K562 (cell line): ENCODE results near the gene MSRB2. TPM values are rescaled to one million over a fixed set of nuclear protein-coding genes. Genes with fewer than 3 reads are reported as not detected.

Experiments used
- BCL6 ChIP-seq: fragments of 250-450 bp; sonication (Bioruptor Pico); IDR thresholded peaks from 2 replicates; pipeline ENCODE4 v1.4.0; 2020
- DACH1 ChIP-seq: fragments of 450-650 bp; IDR thresholded peaks from 2 replicates; pipeline ENCODE4 v1.6.1; 2018; ENCODE audit not compliant: partially characterized antibody
- DDX20 ChIP-seq: fragments of 450-650 bp; IDR thresholded peaks from 2 replicates; pipeline ENCODE4 v1.6.1; 2016; ENCODE audit warnings: missing genetic modification characterization, low read depth, mild to moderate bottlenecking, missing compliant biosample characterization, moderate library complexity
- FOXK2 ChIP-seq, 2 experiments: fragments of 450-650 bp; IDR thresholded peaks in 1 of 2; conservative IDR thresholded peaks in 1 of 2; 2 replicates each; pipeline ENCODE4 v1.6.1; 2016; ENCODE audit warnings: low read depth in 2 of 2, mild to moderate bottlenecking in 1 of 2
- NBN ChIP-seq: fragments of 450-650 bp; IDR thresholded peaks from 2 replicates; pipeline ENCODE4 v1.6.1; 2016; ENCODE audit warnings: low read depth, mild to moderate bottlenecking
- NR2C1 ChIP-seq, 2 experiments: fragments of 450-650 bp; IDR thresholded peaks; 2 replicates each; pipeline ENCODE4 v1.6.1; 2017; ENCODE audit warnings: mild to moderate bottlenecking in 2 of 2, antibody characterized with exemption in 1 of 2, inconsistent platforms in 1 of 2, missing compliant biosample characterization in 1 of 2, missing genetic modification characterization in 1 of 2
- TAF9B ChIP-seq: fragments of 450-650 bp; IDR thresholded peaks from 2 replicates; pipeline ENCODE4 v1.6.1; 2018; ENCODE audit warnings: mild to moderate bottlenecking; ENCODE audit not compliant: partially characterized antibody
- TCF3 ChIP-seq: sonication (generic); formaldehyde crosslinking; IDR thresholded peaks from 2 replicates; pipeline ENCODE4 v1.4.0; 2020; ENCODE audit warnings: mild to moderate bottlenecking, missing genetic modification reagents
- TOE1 ChIP-seq, 2 experiments: fragments of 450-650 bp in 1 of 2; sonication (generic) in 1 of 2; formaldehyde crosslinking in 1 of 2; IDR thresholded peaks; 2 replicates each; pipeline versions ENCODE4 v1.7.1 to v1.8.0; 2016 to 2022; ENCODE audit warnings: borderline replicate concordance in 2 of 2, mild to moderate bottlenecking in 2 of 2, antibody characterized with exemption in 1 of 2, inconsistent platforms in 1 of 2, low read depth in 1 of 2, missing genetic modification reagents in 1 of 2, moderate library complexity in 1 of 2
- ZFP30 ChIP-seq: fragments of 250-450 bp; sonication (Bioruptor Pico); IDR thresholded peaks from 2 replicates; pipeline ENCODE4 v1.8.0; 2022; ENCODE audit warnings: moderate library complexity, mild to moderate bottlenecking, inconsistent platforms, borderline replicate concordance
- ZNF3 ChIP-seq: fragments of 250-450 bp; sonication (Bioruptor Pico); IDR thresholded peaks from 2 replicates; pipeline ENCODE4 v1.5.0; 2021; ENCODE audit warnings: mild to moderate bottlenecking, moderate library complexity
- ZNF584 ChIP-seq: fragments of 200-800 bp; sonication (Bioruptor generic); IDR thresholded peaks from 2 replicates; pipeline ENCODE4 v1.6.1; 2016; ENCODE audit warnings: low read depth, mild to moderate bottlenecking, missing genetic modification characterization, missing compliant biosample characterization
- polyA plus RNA-seq, 8 experiments: library from polyadenylated mRNA; depleted of rRNA in 4 of 8; stranded (reverse) in 5 of 8; unstranded in 3 of 8; fragments of >200 nt; fragmentation: Nextera tagmentation in 2 of 8; fragmentation: Illumina TruSeq in 1 of 8; extraction: Ambion mirVana in 2 of 8; extraction: Trizol in 1 of 8; gene quantifications; 2 replicates each; pipeline versions ENCODE4 v1.2.1 to v1.2.3, GENCODE V29; 2011 to 2014; ENCODE audit warnings: inconsistent platforms in 1 of 8, missing spikeins in 1 of 8
- total RNA-seq, 7 experiments: library from RNA; depleted of rRNA in 6 of 7; stranded (reverse); fragments of >200 nt in 6 of 7; fragmentation: Illumina TruSeq in 2 of 7; extraction: Trizol in 2 of 7; gene quantifications; 2 replicates each; pipeline versions ENCODE4 v1.2.1 to v1.2.3, GENCODE V29; 2011 to 2021; ENCODE audit warnings: low replicate concordance in 1 of 7
- TF ChIP-seq, protein P1 (sequence below), 2 experiments: fragments of 450-650 bp; IDR thresholded peaks; 2 replicates each; pipeline ENCODE4 v1.6.1; 2016; ENCODE audit warnings: mild to moderate bottlenecking in 2 of 2, borderline replicate concordance in 1 of 2, low read depth in 1 of 2, moderate library complexity in 1 of 2
- TF ChIP-seq, protein P2 (sequence below), 2 experiments: fragments of 450-650 bp in 1 of 2; sonication (generic) in 1 of 2; formaldehyde crosslinking in 1 of 2; IDR thresholded peaks in 1 of 2; conservative IDR thresholded peaks in 1 of 2; 2 replicates each; pipeline versions ENCODE4 v1.6.1 to v1.8.1; 2016 to 2023; ENCODE audit warnings: mild to moderate bottlenecking in 2 of 2, moderate library complexity in 2 of 2, inconsistent platforms in 1 of 2, missing genetic modification reagents in 1 of 2

The MSRB2 gene
- total and polyA plus RNA-seq, 9 of the 15 experiments (the other 6 are each of a cell fraction or from before 2014, with no cell fraction given), result 1.5 to 22.3 (median 5.9) TPM

DNA sequence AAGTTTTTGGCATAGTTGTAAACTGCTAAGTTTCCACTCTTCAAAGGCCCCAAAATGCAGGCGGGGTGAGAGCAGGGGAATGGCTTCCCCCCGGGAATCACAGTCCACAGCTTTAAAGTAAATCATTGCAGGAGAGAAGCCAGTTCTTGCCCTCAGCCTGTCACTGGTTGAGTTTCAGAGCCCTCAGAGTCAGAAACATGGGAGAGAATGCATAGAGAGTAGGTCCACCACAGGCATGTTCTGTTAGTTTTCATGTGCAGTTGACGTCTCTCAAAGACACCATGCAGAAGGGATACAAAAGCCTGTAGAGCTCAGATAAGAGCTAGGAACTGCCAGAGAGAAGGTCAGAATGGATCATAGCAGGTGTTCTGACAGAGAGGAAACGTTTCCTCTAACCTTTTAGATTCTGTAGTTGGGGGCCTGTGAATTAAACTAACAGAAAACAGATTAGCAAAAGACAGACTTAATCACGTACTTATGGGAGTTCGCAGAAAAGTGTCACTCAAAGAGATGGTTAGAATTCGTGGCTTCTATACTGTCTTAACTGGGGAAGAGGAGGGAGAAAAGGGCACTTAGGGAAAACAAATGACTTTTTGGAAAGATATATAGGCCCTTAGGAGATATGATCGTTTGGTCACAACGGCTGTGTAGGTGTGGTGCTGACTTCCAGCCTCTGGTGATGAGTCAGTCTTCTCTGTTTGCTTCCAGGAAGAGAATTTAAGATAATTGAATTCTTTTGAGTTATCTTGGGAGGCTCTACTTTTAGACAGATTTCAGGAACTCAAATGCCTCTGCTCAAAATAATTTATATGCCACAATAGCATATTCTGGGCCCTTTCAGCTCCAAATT is 48.0 kb upstream of the MSRB2 start (continued):
- peak; percentile 36 to 39; a peak in 2 of 4 replicates for TF ChIP-seq FOXK2 (conservative IDR thresholded peaks at IDR 0.05 in 1 of 2, IDR thresholded peaks at IDR 0.05 in 1 of 2; ENCODE audit: low read depth in 2 of 2)
- 0 out of 2 replicates have a peak, but pooled peaks have one; percentile 31 for TF ChIP-seq TOE1 (IDR thresholded peaks at IDR 0.05; ENCODE audit: borderline replicate concordance)
- TF ChIP-seq TOE1 (CRISPR knock-in tag; IDR thresholded peaks at IDR 0.05; ENCODE audit: borderline replicate concordance, low read depth), result no peak
- TF ChIP-seq, protein P1, sequence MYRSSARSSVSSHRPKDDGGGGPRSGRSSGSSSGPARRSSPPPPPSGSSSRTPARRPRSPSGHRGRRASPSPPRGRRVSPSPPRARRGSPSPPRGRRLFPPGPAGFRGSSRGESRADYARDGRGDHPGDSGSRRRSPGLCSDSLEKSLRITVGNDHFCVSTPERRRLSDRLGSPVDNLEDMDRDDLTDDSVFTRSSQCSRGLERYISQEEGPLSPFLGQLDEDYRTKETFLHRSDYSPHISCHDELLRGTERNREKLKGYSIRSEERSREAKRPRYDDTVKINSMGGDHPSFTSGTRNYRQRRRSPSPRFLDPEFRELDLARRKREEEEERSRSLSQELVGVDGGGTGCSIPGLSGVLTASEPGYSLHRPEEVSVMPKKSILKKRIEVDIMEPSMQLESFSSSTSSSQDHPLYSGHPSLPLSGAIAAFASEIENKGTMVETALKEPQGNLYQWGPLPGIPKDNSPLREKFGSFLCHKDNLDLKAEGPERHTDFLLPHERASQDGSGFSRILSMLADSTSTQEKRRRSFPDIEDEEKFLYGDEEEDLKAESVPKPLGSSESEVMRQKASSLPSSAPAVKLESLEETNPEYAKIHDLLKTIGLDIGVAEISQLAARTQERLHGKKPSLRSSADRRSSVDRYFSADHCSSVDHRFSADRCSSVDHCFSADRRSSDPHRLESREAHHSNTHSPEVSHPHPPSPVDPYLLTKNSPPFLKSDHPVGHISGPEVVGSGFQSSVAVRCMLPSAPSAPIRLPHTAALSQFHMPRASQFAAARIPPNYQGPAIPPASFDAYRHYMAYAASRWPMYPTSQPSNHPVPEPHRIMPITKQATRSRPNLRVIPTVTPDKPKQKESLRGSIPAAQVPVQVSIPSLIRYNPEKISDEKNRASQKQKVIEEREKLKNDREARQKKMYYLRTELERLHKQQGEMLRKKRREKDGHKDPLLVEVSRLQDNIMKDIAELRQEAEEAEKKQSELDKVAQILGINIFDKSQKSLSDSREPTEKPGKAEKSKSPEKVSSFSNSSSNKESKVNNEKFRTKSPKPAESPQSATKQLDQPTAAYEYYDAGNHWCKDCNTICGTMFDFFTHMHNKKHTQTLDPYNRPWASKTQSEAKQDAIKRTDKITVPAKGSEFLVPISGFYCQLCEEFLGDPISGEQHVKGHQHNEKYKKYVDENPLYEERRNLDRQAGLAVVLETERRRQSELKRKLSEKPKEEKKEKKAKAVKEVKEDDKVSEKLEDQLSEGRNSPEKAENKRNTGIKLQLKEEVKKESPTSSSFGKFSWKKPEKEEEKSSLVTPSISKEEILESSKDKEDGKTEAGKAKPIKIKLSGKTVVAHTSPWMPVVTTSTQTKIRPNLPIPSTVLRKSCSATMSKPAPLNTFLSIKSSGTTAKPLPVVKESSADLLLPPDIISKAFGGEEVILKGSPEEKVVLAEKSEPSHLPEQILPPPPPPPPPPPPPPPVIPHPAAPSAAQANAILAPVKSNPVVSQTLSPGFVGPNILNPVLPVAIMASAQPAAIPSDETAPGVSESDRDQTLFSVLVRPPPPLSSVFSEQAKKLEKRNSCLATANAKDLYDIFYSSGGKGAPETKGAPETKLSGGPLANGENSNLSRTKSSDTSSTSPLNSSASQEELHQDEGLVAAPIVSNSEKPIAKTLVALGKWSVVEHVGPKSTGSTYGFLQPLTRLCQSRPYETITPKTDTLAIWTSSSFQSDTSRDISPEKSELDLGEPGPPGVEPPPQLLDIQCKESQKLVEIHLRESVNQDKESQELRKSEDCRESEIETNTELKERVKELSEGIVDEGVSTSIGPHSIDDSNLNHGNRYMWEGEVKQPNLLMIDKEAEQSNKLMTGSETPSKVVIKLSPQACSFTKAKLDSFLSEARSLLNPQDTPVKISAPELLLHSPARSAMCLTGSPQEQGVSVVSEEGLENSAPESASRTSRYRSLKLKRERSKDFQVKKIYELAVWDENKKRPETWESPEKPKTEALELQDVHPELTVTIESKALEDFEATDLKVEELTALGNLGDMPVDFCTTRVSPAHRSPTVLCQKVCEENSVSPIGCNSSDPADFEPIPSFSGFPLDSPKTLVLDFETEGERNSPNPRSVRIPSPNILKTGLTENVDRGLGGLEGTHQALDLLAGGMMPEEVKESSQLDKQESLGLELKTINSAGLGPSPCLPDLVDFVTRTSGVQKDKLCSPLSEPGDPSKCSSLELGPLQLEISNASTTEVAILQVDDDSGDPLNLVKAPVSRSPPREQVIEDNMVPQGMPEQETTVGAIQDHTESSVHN (IDR thresholded peaks at IDR 0.05; ENCODE audit: borderline replicate concordance in 1 of 2, low read depth in 1 of 2), result peak in 1 of 2 experiments; percentile 40; a peak in 1 of 4 replicates
- TF ChIP-seq DACH1, result peak; percentile 6
- no peak for TF ChIP-seq NR2C1 (IDR thresholded peaks at IDR 0.05)
- TF ChIP-seq NR2C1 (tag; IDR thresholded peaks at IDR 0.05), result peak; percentile 70
- peak; percentile 88 for TF ChIP-seq TCF3 (CRISPR knock-in tag)
- peak; percentile 79 for TF ChIP-seq NBN
- TF ChIP-seq, protein P2, sequence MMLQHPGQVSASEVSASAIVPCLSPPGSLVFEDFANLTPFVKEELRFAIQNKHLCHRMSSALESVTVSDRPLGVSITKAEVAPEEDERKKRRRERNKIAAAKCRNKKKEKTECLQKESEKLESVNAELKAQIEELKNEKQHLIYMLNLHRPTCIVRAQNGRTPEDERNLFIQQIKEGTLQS (IDR thresholded peaks at IDR 0.05), result peak; percentile 91
- TF ChIP-seq, protein P2 (CRISPR knock-in tag; conservative IDR thresholded peaks at IDR 0.05), result 0 out of 2 replicates have a peak, but pooled peaks have one; percentile 41
- no peak for TF ChIP-seq ZNF3 (CRISPR knock-in tag)
- no peak for TF ChIP-seq ZFP30 (CRISPR knock-in tag)
- TF ChIP-seq ZNF584, result 0 out of 2 replicates have a peak, but pooled peaks have one; percentile 44
- peak; percentile 22 for TF ChIP-seq TAF9B
- TF ChIP-seq DDX20 (tag), result no peak
- 0 out of 2 replicates have a peak, but pooled peaks have one; percentile 60 for TF ChIP-seq BCL6
